Middle frontal gyrus (tissue), 1 donor: ENCODE data around the gene TBPL1.

Source experiments
- DNase-seq: peaks from one replicate; pipeline ENCODE4 v3.0.0-alpha.2; 2015; ENCODE audit warnings: low spot score; ENCODE audit errors: extremely low spot score

TBPL1 gene

GRCh38 chr6:134039116-134039515, 86.1 kb downstream of the TBPL1 start:
- DNase-seq = no peak
